ENCODE results near the gene NSD2. TPM values are rescaled to one million over a fixed set of nuclear protein-coding genes. Genes with fewer than 3 reads are reported as not detected.

The NSD2 gene
- total RNA-seq, 1 donor from 2014 or later, result 176 TPM

DNA sequence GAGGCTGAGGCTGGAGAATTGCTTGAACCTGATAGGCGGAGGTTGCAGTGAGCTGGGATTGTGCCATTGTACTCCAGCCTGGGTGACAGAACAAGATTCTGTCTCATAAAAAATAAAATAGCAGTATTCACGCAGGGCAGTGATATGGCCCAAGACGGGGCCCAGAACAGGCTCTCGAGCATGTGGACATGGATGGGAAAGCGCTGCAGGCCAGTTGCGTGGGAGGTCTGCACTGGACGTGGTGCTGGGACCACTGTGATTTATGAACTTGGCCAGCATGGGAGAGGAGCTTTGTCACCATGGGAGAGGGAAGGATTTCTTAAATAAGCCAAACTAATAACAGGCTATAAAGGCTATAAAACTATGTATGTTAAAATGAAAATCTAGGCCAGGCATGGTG lies 51.6 kb downstream of the NSD2 start:
- no peak overlapping the region for H3K4me3 Mint-ChIP-seq
- DNase-seq (ENCODE audit: low spot score), result no peak
- no peaks in the 10 kb centered on the region for H3K27me3 Mint-ChIP-seq (ENCODE audit: insufficient read depth, low read depth)
- peaks cover 30% of the 10 kb centered on the region for H3K36me3 Mint-ChIP-seq
- no peak overlapping the region for H3K27ac Mint-ChIP-seq
- H3K27me3 ChIP-seq, result no peaks in the 10 kb centered on the region
- H3K4me3 ChIP-seq, result no peak overlapping the region
- no peaks in the 10 kb centered on the region for H3K9me3 Mint-ChIP-seq
- H3K27ac ChIP-seq, result no peak overlapping the region
- peaks cover 7% of the 10 kb centered on the region for H3F3A ChIP-seq (ENCODE audit: low read depth)
- H4K20me1 ChIP-seq (ENCODE audit: low read depth), result peaks cover 75% of the 10 kb centered on the region
- H3K79me2 ChIP-seq (ENCODE audit: low read depth), result peaks cover 73% of the 10 kb centered on the region
- no peak overlapping the region for H2AFZ ChIP-seq (replicated peaks)
- H3K4me2 ChIP-seq, result no peak overlapping the region
- no peak for TF ChIP-seq EZH2phosphoT487 (IDR thresholded peaks at IDR 0.05)
- no peak for TF ChIP-seq EZH2 (IDR thresholded peaks at IDR 0.05)
- no peak for TF ChIP-seq CTCF (IDR thresholded peaks at IDR 0.05)
- no peak overlapping the region for H3K9ac ChIP-seq
- H3K4me1 ChIP-seq, result no peaks in the 10 kb centered on the region
- H3K9me3 ChIP-seq (ENCODE audit: low read depth), result no peaks in the 10 kb centered on the region
- H3K4me1 Mint-ChIP-seq, result no peaks in the 10 kb centered on the region
- peaks cover 10% of the 10 kb centered on the region for H3K36me3 ChIP-seq

GRCh38 chr4:1927675-1928074 lies 56.5 kb downstream of the NSD2 start:
- TF ChIP-seq CTCF (IDR thresholded peaks at IDR 0.05) (no peak), EZH2 (IDR thresholded peaks at IDR 0.05) (no peak), EZH2phosphoT487 (IDR thresholded peaks at IDR 0.05) (no peak)
- H3K27me3 ChIP-seq, result no peaks in the 10 kb centered on the region
- no peaks in the 10 kb centered on the region for H3K4me1 ChIP-seq
- no peak overlapping the region for H3K4me2 ChIP-seq
- Mint-ChIP-seq H3K9me3 (no peaks in the 10 kb centered on the region), H3K4me3 (no peak overlapping the region), H3K36me3 (peaks cover 42% of the 10 kb centered on the region), H3K27me3 (ENCODE audit: insufficient read depth, low read depth) (peaks cover 3% of the 10 kb centered on the region), H3K27ac (no peak overlapping the region), H3K4me1 (no peaks in the 10 kb centered on the region)
- peaks cover 27% of the 10 kb centered on the region for H3K79me2 ChIP-seq (ENCODE audit: low read depth)
- no peak overlapping the region for H3K4me3 ChIP-seq
- H3K9ac ChIP-seq, result no peak overlapping the region
- peaks cover 4% of the 10 kb centered on the region for H3K36me3 ChIP-seq
- H3F3A ChIP-seq (ENCODE audit: low read depth), result peaks cover 5% of the 10 kb centered on the region
- no peak overlapping the region for H3K27ac ChIP-seq
- H2AFZ ChIP-seq (replicated peaks), result no peak overlapping the region
- no peaks in the 10 kb centered on the region for H3K9me3 ChIP-seq (ENCODE audit: low read depth)
- peaks cover 60% of the 10 kb centered on the region for H4K20me1 ChIP-seq (ENCODE audit: low read depth)
- DNase-seq (ENCODE audit: low spot score), result no peak

DNA sequence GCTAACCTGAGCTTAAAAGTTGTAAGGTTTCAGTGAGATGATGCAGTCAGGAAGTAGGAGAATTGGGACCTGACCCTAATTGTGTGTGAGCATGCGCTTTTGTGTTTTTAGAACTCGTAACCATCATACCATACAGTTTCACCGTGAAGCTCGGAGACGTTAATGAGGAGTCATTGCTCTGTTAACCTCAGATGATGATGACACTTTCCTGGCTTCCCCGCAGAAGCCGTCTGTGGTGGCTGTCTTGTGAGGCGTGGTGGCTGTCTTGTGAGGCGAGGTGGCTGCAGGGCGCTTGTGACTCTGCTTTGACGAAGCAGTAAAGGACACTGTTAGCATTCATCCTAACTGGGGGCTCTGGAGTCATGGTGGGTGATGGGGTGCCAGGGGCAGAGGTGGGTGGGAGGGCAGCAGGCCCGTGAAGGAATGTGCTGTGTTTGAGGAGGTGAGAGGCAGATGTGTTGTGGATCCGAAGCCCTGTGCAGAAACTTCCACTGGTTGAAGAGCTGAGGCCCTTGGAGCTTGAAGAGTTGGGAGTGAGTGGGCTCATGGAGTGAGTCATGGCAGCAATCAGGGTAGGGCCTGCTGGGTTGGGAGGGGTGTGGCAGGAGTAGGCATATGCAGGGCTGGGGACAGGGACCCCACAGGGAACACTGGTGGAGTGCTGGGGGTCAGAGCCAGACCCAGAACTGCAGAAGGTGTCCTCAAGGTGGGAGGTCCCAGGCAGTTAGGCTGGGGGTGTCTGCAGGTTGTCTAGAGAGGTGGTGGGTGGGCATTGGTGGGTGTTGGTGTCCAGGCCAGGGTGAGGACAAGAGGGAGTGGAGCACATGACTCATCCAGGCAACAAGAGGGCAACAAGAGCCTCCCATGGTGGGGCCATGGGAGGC lies 57.4 kb downstream of the NSD2 start:
- Mint-ChIP-seq H3K27ac (peak overlapping the region; percentile 82), H3K9me3 (no peaks in the 10 kb centered on the region), H3K4me3 (peak overlapping the region; percentile 18), H3K4me1 (no peaks in the 10 kb centered on the region), H3K36me3 (peaks cover 36% of the 10 kb centered on the region), H3K27me3 (ENCODE audit: insufficient read depth, low read depth) (peaks cover 3% of the 10 kb centered on the region)
- no peak overlapping the region for H3K4me2 ChIP-seq
- no peak for DNase-seq (ENCODE audit: low spot score)
- H3F3A ChIP-seq (ENCODE audit: low read depth), result peaks cover 5% of the 10 kb centered on the region
- H3K9ac ChIP-seq, result no peak overlapping the region
- no peak overlapping the region for H3K4me3 ChIP-seq
- no peaks in the 10 kb centered on the region for H3K27me3 ChIP-seq
- H4K20me1 ChIP-seq (ENCODE audit: low read depth), result peaks cover 59% of the 10 kb centered on the region
- no peak overlapping the region for H2AFZ ChIP-seq (replicated peaks)
- TF ChIP-seq EZH2phosphoT487 (IDR thresholded peaks at IDR 0.05) (no peak), EZH2 (IDR thresholded peaks at IDR 0.05) (no peak), CTCF (IDR thresholded peaks at IDR 0.05) (no peak)
- H3K79me2 ChIP-seq (ENCODE audit: low read depth), result peaks cover 21% of the 10 kb centered on the region
- H3K9me3 ChIP-seq (ENCODE audit: low read depth), result no peaks in the 10 kb centered on the region
- no peak overlapping the region for H3K27ac ChIP-seq
- H3K36me3 ChIP-seq, result peaks cover 4% of the 10 kb centered on the region
- H3K4me1 ChIP-seq, result no peaks in the 10 kb centered on the region
